PFSK-1 (cell line): ENCODE measurements around the gene EPHA8.

Experiments used
- FOXP2 ChIP-seq: optimal IDR thresholded peaks from 2 replicates; pipeline ENCODE3; 2011; ENCODE audit warnings: borderline replicate concordance, control low read depth, inconsistent platforms; ENCODE audit not compliant: insufficient read depth; ENCODE audit errors: extremely low read length, extremely low read depth
- POLR2AphosphoS5 ChIP-seq: IDR thresholded peaks from 2 replicates; pipeline ENCODE4 v1.6.1; 2012; ENCODE audit warnings: low read depth, mild to moderate bottlenecking, control low read depth, low read length, moderate library complexity
- REST ChIP-seq, 2 experiments: IDR thresholded peaks; 2 replicates each; pipeline versions ENCODE4 v1.6.1 to v1.8.0; 2011 to 2012; ENCODE audit warnings: low read depth in 2 of 2, low read length in 2 of 2, control low read depth in 1 of 2, inconsistent platforms in 1 of 2, mild to moderate bottlenecking in 1 of 2, moderate library complexity in 1 of 2; ENCODE audit not compliant: insufficient read depth in 1 of 2
- SIN3A ChIP-seq: IDR thresholded peaks from 2 replicates; pipeline ENCODE4 v1.6.1; 2012; ENCODE audit warnings: mild to moderate bottlenecking, low read length, moderate library complexity, borderline replicate concordance; ENCODE audit not compliant: insufficient read depth
- TAF1 ChIP-seq: IDR thresholded peaks from 2 replicates; pipeline ENCODE4 v1.6.1; 2012; ENCODE audit warnings: low read length, control low read depth, borderline replicate concordance; ENCODE audit not compliant: insufficient read depth

Gene EPHA8

GRCh38 chr1:22567994-22568393 is 4.7 kb downstream of the EPHA8 start:
- TF ChIP-seq REST (IDR thresholded peaks at IDR 0.05; ENCODE audit: insufficient read depth in 1 of 2, low read depth in 2 of 2, low read length in 2 of 2): no peak
- no peak for TF ChIP-seq FOXP2
- TF ChIP-seq TAF1: no peak
- TF ChIP-seq SIN3A: no peak
- no peak for TF ChIP-seq POLR2AphosphoS5

- TF ChIP-seq POLR2AphosphoS5 (no peak), FOXP2 (no peak), REST (IDR thresholded peaks at IDR 0.05; ENCODE audit: insufficient read depth in 1 of 2, low read depth in 2 of 2, low read length in 2 of 2) (no peak), SIN3A (no peak), TAF1 (no peak)
Observed at GRCh38 chr1:22569269-22569668, 6.0 kb downstream of the EPHA8 start.

- no peak for TF ChIP-seq REST (IDR thresholded peaks at IDR 0.05; ENCODE audit: insufficient read depth in 1 of 2, low read depth in 2 of 2, low read length in 2 of 2)
- TF ChIP-seq FOXP2: no peak
- TF ChIP-seq SIN3A: no peak
- TF ChIP-seq TAF1: no peak
- TF ChIP-seq POLR2AphosphoS5: no peak
Observed at GRCh38 chr1:22570140-22570909, 7.0 kb downstream of the EPHA8 start.

GRCh38 chr1:22572818-22573217 is 9.5 kb downstream of the EPHA8 start:
- TF ChIP-seq TAF1: no peak
- TF ChIP-seq SIN3A: no peak
- TF ChIP-seq FOXP2: no peak
- no peak for TF ChIP-seq REST (IDR thresholded peaks at IDR 0.05; ENCODE audit: insufficient read depth in 1 of 2, low read depth in 2 of 2, low read length in 2 of 2)
- TF ChIP-seq POLR2AphosphoS5: no peak

- TF ChIP-seq SIN3A: no peak
- no peak for TF ChIP-seq POLR2AphosphoS5
- TF ChIP-seq FOXP2: no peak
- TF ChIP-seq REST (IDR thresholded peaks at IDR 0.05; ENCODE audit: insufficient read depth in 1 of 2, low read depth in 2 of 2, low read length in 2 of 2): no peak
- no peak for TF ChIP-seq TAF1
Observed at GRCh38 chr1:22573237-22573636, 9.9 kb downstream of the EPHA8 start.
